GM18951 (cell line): ENCODE measurements around the gene PNISR.

ENCODE experiments used
- POLR2A ChIP-seq: IDR thresholded peaks from 4 replicates; pipeline ENCODE4 v1.6.1; 2011; ENCODE audit warnings: mild to moderate bottlenecking; ENCODE audit not compliant: insufficient read length, insufficient read depth; ENCODE audit errors: extremely low read depth
- in situ Hi-C: fragments of 300-500 bp; cut with MboI; formaldehyde crosslinking; loops from one replicate; pipeline ENCODE4 v1.12.0; 2022; ENCODE audit warnings: low sequenced_read_pairs, mixed read lengths, inconsistent platforms; ENCODE audit not compliant: unreplicated experiment

Gene PNISR

DNA sequence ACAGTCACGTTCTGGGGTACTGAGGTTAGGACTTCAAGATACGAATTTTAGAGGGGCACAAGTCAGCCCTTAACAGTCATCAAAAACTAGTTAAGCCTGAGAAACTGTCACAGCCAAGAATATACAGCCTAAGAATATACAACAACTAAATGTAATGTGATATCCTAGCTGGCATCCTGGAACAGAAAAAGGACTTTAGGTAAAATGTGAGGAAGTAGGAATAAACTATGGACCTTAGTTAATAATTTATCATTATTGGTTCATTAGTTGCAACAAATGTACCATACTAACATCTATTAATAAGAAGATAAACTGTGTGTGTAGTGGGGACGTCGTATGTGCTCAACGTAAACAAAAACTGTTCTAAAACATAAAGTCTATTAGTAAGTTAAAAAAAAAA is 1.1 kb downstream of the PNISR start:
- no peak for TF ChIP-seq POLR2A
- in situ Hi-C loops, result no loop called here

DNA sequence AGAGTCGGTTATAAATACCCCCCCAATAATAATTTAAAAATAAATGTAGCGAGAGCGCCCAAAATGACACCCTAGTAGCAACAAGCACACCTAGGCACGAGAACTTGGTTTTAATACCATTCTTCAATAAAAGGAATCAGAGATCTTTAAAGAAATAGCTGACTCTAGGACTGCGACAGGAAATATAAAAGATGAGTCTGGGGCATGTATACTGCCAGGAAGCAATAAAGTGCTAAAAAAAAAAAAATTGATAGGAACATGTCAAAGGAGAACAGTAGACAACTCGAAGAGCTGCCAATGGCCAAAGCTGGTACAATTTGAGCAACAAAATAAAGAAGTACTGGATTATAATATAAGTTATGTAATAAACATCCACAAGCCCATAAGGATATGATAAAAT is 2.2 kb downstream of the PNISR start:
- TF ChIP-seq POLR2A, result no peak
- in situ Hi-C loops, result no loop called here

DNA sequence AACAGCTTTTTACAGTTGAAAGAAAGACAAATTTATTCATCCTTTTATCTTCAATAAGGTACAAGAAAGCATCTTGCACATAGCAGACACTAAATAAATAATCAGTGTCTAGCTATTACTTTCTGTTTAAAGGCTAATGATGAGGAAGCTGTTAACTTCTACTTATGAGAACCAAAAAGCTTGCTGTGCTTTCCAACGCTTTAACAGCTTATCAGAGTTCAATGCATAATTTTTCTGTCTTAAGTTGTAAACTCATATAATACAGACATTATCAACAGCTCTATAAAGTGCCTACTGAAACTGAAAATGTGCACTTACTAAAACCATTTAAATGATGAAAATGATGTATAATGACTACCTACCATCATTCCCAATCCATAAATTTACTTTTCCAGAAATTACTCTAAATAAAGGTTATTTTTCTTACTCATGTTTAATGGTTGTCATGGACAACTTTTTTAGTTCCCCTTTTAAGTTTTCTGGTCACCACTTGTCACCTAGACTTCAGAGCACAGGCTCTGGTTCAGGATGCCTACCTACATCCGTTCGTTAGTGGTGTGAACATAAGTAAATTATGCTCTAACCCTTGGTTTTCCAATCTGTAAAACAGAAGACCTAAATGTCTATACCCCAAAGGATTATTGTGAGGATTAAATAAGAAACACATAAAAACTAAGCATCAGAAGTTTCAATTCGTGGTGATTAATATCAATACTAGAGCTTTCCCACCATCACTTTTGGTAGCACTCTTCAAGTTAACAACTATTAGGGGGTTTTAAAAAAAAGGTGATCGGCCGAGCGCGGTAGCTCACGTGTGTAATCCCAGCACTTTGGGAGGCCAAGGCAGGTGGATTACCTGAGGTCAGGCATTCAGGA is 8.0 kb downstream of the PNISR start:
- TF ChIP-seq POLR2A, result no peak
- in situ Hi-C loops, result no loop called here

DNA sequence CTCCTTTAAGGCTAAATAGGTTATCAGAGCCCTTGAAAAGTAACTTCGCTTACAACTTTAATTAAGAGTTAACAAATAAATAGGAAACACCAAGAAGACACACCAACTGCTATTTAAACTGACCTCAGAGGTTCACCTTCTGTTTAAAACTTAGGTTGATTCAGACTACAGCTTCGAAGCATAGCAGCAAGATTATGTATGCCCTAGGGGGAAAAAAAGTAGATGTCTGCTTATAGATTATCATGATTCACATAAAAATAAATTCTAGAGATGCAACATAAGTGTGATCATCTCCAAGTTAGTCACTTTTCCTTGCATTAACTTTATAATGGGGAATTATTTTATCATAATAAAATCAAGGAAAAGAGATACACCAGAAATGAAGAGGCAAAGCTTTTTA is 8.9 kb downstream of the PNISR start:
- no peak for TF ChIP-seq POLR2A
- in situ Hi-C loops, result no loop called here

DNA sequence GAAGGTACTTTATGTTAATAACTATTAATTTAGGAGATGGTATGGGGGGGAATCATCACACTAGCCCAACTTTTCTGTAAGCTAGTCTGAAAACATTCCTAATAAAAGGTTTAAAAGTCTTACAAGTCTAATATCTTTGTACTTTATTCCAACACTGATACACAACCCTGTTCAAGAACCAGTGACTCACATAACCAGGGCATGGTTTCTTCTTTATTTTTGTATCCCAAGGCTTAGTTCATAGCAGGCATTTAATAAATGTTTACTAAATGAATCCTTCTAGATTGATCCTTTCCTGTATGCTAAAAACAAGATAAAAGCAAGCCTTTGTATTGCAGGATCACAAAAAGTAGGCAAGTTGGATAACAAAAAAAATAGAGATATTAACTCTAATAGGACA is 9.7 kb downstream of the PNISR start:
- in situ Hi-C loops, result no loop called here
- TF ChIP-seq POLR2A, result no peak

DNA sequence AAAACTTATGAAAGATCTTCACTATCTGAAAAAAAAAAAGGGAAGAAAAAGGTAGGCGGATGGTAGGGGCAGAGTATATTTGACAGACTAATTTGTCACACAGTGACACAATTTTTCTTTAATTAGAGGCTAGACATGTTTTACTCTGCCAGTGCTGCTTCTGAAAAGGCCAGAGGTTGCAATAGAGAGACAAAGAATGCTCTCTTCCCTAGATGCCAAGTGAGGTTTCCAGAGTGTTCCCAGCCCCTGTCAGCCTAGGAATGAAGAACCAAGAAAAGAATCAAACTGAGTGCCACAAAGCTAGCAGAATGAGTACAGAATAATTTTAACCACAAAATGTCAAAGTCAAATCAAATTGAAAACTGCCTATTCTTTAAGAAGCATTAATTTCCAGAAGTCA is 13.0 kb downstream of the PNISR start:
- in situ Hi-C loops, result no loop called here

DNA sequence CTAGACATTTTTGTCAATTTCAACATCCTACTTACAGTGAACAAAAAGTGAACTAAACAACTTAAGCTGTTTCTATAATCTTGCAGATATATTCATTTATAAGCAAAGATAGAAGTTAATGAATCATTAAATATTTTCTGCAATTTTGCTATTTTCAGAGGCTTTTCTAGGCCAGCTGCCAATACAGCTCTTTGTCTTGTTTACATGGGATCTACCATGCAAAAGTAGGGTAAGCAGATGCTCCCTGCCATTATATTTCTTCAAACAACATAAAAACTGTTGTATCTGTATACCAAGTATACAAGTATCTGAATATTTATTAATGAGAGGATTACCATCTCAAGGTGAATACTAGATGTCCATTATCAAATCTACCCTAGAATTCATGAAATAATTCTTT is 15.4 kb downstream of the PNISR start:
- in situ Hi-C loops, result no loop called here
- TF ChIP-seq POLR2A, result no peak

More for the DNA sequence above, 13.0 kb downstream of the PNISR start:
- TF ChIP-seq POLR2A, result no peak

DNA sequence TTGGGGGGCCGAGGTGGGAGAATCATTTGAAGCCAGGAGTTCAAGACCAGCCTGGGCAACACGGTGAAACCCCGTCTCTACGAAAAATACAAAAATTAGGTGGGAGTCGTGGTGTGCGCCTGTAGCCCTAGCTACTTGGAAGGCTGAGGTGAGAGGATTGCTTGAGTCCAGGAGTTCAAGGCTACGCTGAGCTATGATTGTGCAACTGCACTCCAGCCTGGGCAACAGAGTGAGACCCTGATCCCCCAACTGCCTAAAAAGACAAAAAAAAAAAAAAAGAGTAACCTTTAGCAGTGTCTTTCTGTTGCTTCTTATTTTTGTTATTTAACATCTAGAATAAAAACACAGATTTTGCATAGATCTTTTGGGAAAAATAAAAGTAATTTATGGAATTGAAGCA is 18.0 kb downstream of the PNISR start:
- no peak for TF ChIP-seq POLR2A
- in situ Hi-C loops, result no loop called here

DNA sequence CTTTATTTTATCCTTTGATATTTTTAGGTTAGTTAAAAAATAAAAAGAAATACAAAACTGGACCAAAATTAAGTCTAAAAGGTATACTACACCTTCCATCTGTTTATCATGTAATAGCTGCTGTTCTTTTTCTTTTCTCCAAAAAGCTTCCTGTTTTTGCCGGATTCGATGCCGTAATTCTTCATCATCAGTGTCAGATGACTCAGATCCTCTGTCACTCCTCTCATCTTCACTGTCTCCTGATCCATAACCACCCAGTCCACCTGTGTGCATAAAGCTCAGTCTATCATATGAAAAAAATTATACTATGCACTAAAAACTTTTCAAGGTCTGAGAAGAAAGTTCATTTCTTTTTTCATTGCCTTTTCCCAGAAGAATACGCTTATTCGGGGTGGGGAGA is 22.7 kb downstream of the PNISR start:
- in situ Hi-C loops, result no loop called here

DNA sequence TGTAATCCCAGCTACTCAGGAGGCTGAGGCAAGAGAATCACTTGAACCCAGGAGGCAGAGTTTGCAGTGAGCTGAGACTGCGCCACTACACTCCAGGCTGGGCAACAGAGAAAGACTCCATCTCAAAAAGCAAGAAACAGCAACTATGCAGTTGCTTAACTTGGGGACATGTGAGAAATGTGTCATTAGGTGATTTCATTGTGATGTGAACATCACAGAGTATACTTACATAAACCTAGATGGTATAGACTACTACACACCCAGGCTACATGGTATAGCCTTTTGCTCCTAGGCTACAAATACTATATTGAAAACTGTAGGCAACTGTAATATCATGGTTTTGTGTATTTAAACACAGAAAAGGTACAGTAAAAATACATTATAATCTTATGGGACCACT is 27.8 kb downstream of the PNISR start:
- TF ChIP-seq POLR2A, result no peak
- in situ Hi-C loops, result no loop called here

More for the DNA sequence above, 22.7 kb downstream of the PNISR start:
- TF ChIP-seq POLR2A, result no peak

DNA sequence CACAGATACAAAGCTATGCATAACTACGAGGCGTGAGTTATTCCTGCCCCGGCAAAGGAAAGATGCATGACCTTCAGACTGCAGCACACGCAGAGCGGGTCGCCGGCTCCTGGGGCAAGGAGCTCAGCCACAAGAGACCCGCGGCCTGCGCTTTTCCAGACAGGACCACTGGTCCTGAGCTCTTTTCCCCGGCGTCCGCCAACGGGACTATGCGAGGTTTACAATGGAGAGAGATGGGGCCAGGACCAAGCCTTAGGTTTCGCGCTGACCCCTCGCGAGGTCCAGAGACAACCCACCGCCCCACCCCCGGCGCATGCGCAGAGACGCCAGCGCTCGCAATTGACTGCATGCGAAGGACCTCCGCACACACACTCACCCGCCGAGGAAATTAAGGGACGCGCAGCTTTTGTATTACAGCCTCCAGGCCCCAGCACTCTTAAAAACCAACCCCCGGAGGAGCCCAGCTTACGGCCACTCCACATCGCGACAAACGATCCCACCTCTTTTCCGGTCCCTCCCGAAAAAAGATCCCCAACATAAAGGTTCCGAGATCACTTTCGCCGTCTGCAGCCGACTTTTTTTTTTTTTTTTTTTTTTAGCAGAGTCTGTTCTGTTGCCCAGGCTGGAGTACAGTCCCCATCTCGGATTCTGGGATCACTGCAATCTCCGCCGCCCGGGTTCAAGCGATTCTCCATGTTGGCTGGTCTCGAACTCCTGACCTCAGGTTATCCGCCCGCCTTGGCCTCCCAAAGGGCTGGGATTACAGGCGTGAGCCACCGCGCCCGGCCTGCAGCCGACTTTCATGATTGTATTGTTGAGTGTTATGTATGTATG is 31.2 kb downstream of the PNISR start, which contains the start of gene COQ3:
TSS of gene COQ3 (minus strand) at position 498 of the 834 bp plus-strand sequence. CDS start at position 482, 16 bp downstream.
- in situ Hi-C loops, result no loop called here
- TF ChIP-seq POLR2A, result peak; percentile 64

DNA sequence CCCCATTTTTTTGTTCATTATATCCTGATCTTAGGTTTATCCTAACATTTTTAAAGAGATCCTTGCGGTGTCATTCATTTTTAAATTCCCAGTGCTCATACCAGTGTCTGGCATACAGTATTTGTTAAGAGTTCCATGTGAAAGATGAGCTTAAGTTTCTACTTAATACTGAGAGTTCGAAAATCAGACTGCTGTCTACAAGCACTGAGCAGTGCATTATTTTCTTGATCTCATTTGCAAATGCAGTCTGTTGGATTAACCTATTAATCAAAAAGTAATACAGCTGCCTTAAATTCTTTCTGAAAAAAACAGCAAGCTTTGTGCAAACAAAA is 31.8 kb downstream of the PNISR start:
- no peak for TF ChIP-seq POLR2A
- in situ Hi-C loops, result no loop called here

DNA sequence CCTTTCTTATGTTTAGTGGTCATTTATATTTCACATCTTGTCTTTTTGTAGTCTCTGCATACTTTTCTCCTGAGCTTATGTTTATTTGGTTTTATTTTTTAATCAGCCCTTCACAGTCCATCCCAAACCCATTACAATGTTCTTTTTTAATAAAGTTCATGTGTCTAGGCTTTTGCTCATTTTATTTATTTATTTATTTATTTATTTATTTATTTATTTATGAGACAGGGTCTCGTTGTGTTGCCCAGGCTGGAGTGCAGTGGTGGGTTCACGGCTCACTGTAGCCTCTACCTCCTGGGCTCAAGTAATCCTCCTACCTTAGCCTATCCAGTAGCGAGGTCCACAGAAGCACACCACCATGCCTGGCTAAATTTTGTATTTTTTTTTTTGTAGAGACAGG is 34.2 kb downstream of the PNISR start:
- TF ChIP-seq POLR2A, result no peak
- in situ Hi-C loops, result no loop called here

DNA sequence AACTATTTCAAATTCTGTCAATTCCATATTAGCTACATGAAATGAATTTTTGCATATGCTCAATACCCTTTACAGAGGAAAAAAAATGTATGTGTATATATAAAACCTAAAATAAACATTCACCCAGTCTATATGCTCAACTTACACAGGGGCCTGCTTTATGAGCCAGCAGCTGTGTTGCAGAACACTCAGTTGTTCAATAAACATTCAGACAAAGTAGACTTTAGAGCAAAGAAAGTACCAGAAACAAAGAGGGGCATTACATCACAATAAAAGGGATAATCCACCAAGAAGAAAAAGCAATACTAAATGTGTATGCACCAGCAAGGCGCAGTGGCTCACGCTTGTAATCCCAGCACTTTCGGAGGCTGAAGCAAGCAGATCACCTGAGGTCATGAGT is 40.6 kb downstream of the PNISR start:
- in situ Hi-C loops, result no loop called here

More for the DNA sequence above, 40.6 kb downstream of the PNISR start:
- no peak for TF ChIP-seq POLR2A
